Fibroblast of lung (primary cell): Measurements from ENCODE around the gene LIMS1. TPM values are rescaled to one million over a fixed set of nuclear protein-coding genes. Genes with fewer than 3 reads are reported as not detected.
A peak's percentile ranks its signal among the peaks of the same experiment; 100 is the strongest.
"Not testable (repeated sequence)": the region's sequence is repeated elsewhere in the genome, so short reads cannot be mapped to it uniquely, and the experiment has no call there.

Experiments used
- DNase-seq, 2 donors: peaks; one replicate each; pipeline versions ENCODE4 v3.0.0 to v3.0.0-alpha.2; 2010; ENCODE audit warnings: low read depth in 2 of 2
- H2AFZ ChIP-seq: 2 replicates; pipeline ENCODE4 v1.5.1; 2012; ENCODE audit warnings: low read length, control low read depth, inconsistent platforms
- H3K27ac ChIP-seq: 2 replicates; pipeline ENCODE4 v1.5.1; 2011; ENCODE audit warnings: low read length, control low read depth; ENCODE audit not compliant: insufficient read depth
- H3K27me3 ChIP-seq: 2 replicates; pipeline ENCODE4 v1.5.1; 2011; ENCODE audit warnings: mild to moderate bottlenecking, low read length; ENCODE audit not compliant: control insufficient read depth, insufficient read depth
- H3K36me3 ChIP-seq: 2 replicates; pipeline ENCODE4 v1.5.1; 2011; ENCODE audit warnings: low read length; ENCODE audit not compliant: control insufficient read depth, insufficient read depth
- H3K4me1 ChIP-seq: 2 replicates; pipeline ENCODE4 v1.5.1; 2011; ENCODE audit warnings: low read length; ENCODE audit not compliant: control insufficient read depth, insufficient read depth; ENCODE audit errors: extremely low read depth
- H3K4me2 ChIP-seq: 2 replicates; pipeline ENCODE4 v1.5.1; 2011; ENCODE audit warnings: low read length, control low read depth; ENCODE audit not compliant: insufficient read depth; ENCODE audit errors: extremely low read depth
- H3K4me3 ChIP-seq, 4 experiments: fragments of 200-600 bp in 1 of 4; sonication (generic) in 1 of 4; replicated peaks in 1 of 4; 2 replicates each; pipeline ENCODE4 v1.5.1; 2011 to 2016; ENCODE audit warnings: low read length in 4 of 4, low read depth in 3 of 4, mild to moderate bottlenecking in 3 of 4, control low read depth in 2 of 4, inconsistent platforms in 1 of 4, mixed read lengths in 1 of 4; ENCODE audit not compliant: insufficient read depth in 1 of 4; ENCODE audit errors: control extremely low read depth in 1 of 4
- H3K79me2 ChIP-seq: 2 replicates; pipeline ENCODE4 v1.5.1; 2012; ENCODE audit warnings: mild to moderate bottlenecking, low read length, inconsistent platforms; ENCODE audit not compliant: control insufficient read depth, insufficient read depth
- H3K9ac ChIP-seq: 2 replicates; pipeline ENCODE4 v1.5.1; 2011; ENCODE audit warnings: mild to moderate bottlenecking, low read length, control low read depth; ENCODE audit not compliant: insufficient read depth
- H3K9me3 ChIP-seq: 2 replicates; pipeline ENCODE4 v1.5.1; 2012; ENCODE audit warnings: low read depth, low read length; ENCODE audit not compliant: control insufficient read depth, insufficient read depth
- H4K20me1 ChIP-seq: 2 replicates; pipeline ENCODE4 v1.5.1; 2011; ENCODE audit warnings: low read length; ENCODE audit not compliant: control insufficient read depth, insufficient read depth; ENCODE audit errors: extremely low read depth
- CTCF ChIP-seq, 2 donors: IDR thresholded peaks in 1 of 2; conservative IDR thresholded peaks in 1 of 2; 1 replicate in 1 of 2; 2 replicates in 1 of 2; pipeline ENCODE4 v1.5.1; 2011 to 2012; ENCODE audit warnings: low read length in 2 of 2, control low read depth in 1 of 2, inconsistent platforms in 1 of 2, low read depth in 1 of 2, mild to moderate bottlenecking in 1 of 2
- EZH2 ChIP-seq: IDR thresholded peaks from 2 replicates; pipeline ENCODE4 v1.5.1; 2012; ENCODE audit warnings: low read length, control low read depth, mild to moderate bottlenecking; ENCODE audit errors: missing control alignments
- polyA plus RNA-seq, 2 donors: library from polyadenylated mRNA; depleted of rRNA in 1 of 2; stranded (reverse) in 1 of 2; unstranded in 1 of 2; fragments of >200 nt; gene quantifications; 2 replicates each; pipeline ENCODE4 v1.2.1, GENCODE V29; 2011 to 2012; ENCODE audit warnings: missing spikeins in 1 of 2
- total RNA-seq: library from RNA; depleted of rRNA; stranded (reverse); fragments of >200 nt; gene quantifications from 2 replicates; pipeline ENCODE4 v1.2.1, GENCODE V29; 2014

LIMS1 gene
- total and polyA plus RNA-seq, 2 donors (not counting 1 experiment from before 2014, with no cell fraction given): 52.7 to 108 TPM

GRCh38 chr2:108597105-108597744 is 63.0 kb downstream of the LIMS1 start:
- H3K9ac ChIP-seq, H2AFZ ChIP-seq, H3K4me2 ChIP-seq, H4K20me1 ChIP-seq, H3K27me3 ChIP-seq, H3K4me3 ChIP-seq, H3K9me3 ChIP-seq, H3K36me3 ChIP-seq: not testable (repeated sequence)
- peaks cover 12% of the 10 kb centered on the region for H3K79me2 ChIP-seq
- peak; percentile 76 to 83 for DNase-seq
- peaks cover 23% of the 10 kb centered on the region for H3K4me1 ChIP-seq
- H3K27ac ChIP-seq: peak overlapping the region; percentile 18
- peak in 1 of 2 donors; percentile 2 for TF ChIP-seq CTCF (conservative IDR thresholded peaks at IDR 0.05 in 1 of 2, IDR thresholded peaks at IDR 0.05 in 1 of 2; ENCODE audit: low read depth in 1 of 2, low read length in 2 of 2)

DNA sequence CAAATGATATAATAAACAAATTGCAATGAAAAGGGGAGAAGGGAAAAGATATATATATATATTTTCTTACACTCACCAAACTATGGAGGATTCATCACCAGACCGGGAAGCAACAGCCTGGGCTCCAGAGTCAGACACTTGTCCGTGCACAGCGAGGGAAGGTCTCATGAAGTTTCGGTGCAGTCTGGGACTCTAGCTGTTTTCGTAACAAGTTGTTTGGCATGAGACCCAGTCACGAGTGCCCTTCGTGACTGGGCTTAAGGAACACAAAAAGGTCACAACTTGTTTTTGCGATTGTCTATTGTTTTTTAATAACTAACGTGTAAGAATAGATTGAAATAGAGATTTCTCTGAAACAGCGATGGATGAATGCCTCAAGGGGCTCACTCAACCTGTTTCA is 66.9 kb downstream of the LIMS1 start:
- not testable (repeated sequence) for DNase-seq, H3K27me3 ChIP-seq, H3K4me1 ChIP-seq, H3K9ac ChIP-seq, H2AFZ ChIP-seq, H3K36me3 ChIP-seq, H3K4me3 ChIP-seq, H3K9me3 ChIP-seq, H4K20me1 ChIP-seq, H3K4me2 ChIP-seq, H3K27ac ChIP-seq
- peaks cover 28% of the 10 kb centered on the region for H3K79me2 ChIP-seq

DNA sequence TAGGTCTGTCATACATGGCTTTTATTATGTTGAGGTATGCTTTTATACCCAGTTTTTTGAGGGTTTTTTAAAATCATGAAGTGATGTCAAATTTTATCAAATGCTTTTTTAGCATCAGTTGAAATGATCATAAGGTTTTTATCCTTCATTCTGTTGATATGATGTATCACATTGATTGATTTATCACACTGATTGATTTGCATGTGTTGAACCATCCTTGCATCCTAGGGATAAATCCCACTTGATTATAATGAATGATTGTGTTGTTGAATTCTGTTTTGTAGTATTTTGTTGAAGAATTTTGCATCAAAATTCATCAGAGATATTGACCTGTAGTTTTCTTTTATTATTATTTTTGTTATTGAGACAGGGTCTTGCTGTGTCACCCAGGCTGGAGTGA is 68.2 kb downstream of the LIMS1 start:
- no peak for DNase-seq
- H3K9ac ChIP-seq: no peak overlapping the region
- no peak overlapping the region for H3K27ac ChIP-seq
- H4K20me1 ChIP-seq: no peaks in the 10 kb centered on the region
- no peaks in the 10 kb centered on the region for H3K9me3 ChIP-seq
- no peak overlapping the region for H3K4me3 ChIP-seq
- no peaks in the 10 kb centered on the region for H3K4me1 ChIP-seq
- peaks cover 29% of the 10 kb centered on the region for H3K79me2 ChIP-seq
- H3K27me3 ChIP-seq: no peaks in the 10 kb centered on the region
- H3K4me2 ChIP-seq: no peak overlapping the region
- TF ChIP-seq EZH2: no peak
- TF ChIP-seq CTCF (conservative IDR thresholded peaks at IDR 0.05 in 1 of 2, IDR thresholded peaks at IDR 0.05 in 1 of 2; ENCODE audit: low read depth in 1 of 2, low read length in 2 of 2): no peak
- H3K36me3 ChIP-seq: no peaks in the 10 kb centered on the region
- no peak overlapping the region for H2AFZ ChIP-seq
